ENCODE measurements around the gene SORCS2. TPM values are rescaled to one million over a fixed set of nuclear protein-coding genes. Genes with fewer than 3 reads are reported as not detected.

The SORCS2 gene
- total and polyA plus RNA-seq, 2 of the 4 experiments (the other 2 are of a cell fraction), result 0.36 to 0.62 TPM

DNA sequence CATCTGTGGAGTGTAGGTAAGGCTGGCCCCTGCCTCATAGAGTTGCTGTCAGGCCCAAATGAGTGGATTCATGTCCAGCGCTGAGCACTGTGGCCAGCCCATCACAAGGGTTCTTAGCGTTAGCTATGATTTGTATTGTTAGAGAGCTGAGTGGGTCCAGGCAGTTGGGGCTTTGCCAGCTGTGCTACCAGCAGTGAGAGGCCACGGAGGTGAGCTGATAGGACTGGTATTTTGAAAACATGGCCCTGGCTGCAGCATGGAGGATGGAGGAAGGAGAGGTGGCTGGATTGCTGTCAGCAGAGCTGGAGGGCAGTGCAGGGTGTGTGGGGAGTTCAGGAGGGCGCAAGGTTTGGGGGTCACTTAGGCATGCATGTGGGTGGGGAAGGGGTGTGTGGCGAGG, 172.6 kb downstream of the SORCS2 start:
- no peak overlapping the region for H3K14ac ChIP-seq (replicated peaks; ENCODE audit: low read depth, low read length)
- no peak overlapping the region for H3K9ac ChIP-seq (ENCODE audit: low read depth, low read length)
- H4K91ac ChIP-seq (ENCODE audit: insufficient read depth, low read depth, low read length), result no peak overlapping the region
- DNase-seq (no peak), ATAC-seq (ENCODE audit: low read depth) (no peak)
- intact Hi-C loops (cut with micrococcal nuclease), result no loop called here
- H3K79me1 ChIP-seq (ENCODE audit: low read depth in 1 of 2, low read length in 2 of 2), result no peaks in the 10 kb centered on the region
- no peak overlapping the region for H2BK120ac ChIP-seq (ENCODE audit: low read depth, low read length)
- H3K4me1 ChIP-seq (ENCODE audit: control insufficient read depth, insufficient read depth, low read length), result no peaks in the 10 kb centered on the region
- H3K23ac ChIP-seq (ENCODE audit: low read depth, low read length), result no peak overlapping the region
- no peak overlapping the region for H3K56ac ChIP-seq (ENCODE audit: extremely low read depth, insufficient read depth, low read length)
- no peak for TF ChIP-seq RCOR1 (IDR thresholded peaks at IDR 0.05; ENCODE audit: insufficient replicate concordance, low read length)
- TF ChIP-seq, protein P1, sequence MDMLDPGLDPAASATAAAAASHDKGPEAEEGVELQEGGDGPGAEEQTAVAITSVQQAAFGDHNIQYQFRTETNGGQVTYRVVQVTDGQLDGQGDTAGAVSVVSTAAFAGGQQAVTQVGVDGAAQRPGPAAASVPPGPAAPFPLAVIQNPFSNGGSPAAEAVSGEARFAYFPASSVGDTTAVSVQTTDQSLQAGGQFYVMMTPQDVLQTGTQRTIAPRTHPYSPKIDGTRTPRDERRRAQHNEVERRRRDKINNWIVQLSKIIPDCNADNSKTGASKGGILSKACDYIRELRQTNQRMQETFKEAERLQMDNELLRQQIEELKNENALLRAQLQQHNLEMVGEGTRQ (IDR thresholded peaks at IDR 0.05; ENCODE audit: low read depth, low read length), result no peak
- no peak for TF ChIP-seq NFE2L2 (IDR thresholded peaks at IDR 0.05; ENCODE audit: low read depth, low read length)
- TF ChIP-seq MAZ (IDR thresholded peaks at IDR 0.05; ENCODE audit: borderline replicate concordance, low read depth, low read length), result no peak
- no peak for TF ChIP-seq MAFK (IDR thresholded peaks at IDR 0.05; ENCODE audit: low read depth, low read length)
- TF ChIP-seq, protein P2, sequence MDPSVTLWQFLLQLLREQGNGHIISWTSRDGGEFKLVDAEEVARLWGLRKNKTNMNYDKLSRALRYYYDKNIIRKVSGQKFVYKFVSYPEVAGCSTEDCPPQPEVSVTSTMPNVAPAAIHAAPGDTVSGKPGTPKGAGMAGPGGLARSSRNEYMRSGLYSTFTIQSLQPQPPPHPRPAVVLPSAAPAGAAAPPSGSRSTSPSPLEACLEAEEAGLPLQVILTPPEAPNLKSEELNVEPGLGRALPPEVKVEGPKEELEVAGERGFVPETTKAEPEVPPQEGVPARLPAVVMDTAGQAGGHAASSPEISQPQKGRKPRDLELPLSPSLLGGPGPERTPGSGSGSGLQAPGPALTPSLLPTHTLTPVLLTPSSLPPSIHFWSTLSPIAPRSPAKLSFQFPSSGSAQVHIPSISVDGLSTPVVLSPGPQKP (IDR thresholded peaks at IDR 0.05; ENCODE audit: borderline replicate concordance, low read depth, low read length), result no peak
- TF ChIP-seq MXI1 (IDR thresholded peaks at IDR 0.05; ENCODE audit: borderline replicate concordance, low read depth, low read length), result no peak
- TF ChIP-seq BHLHE40 (IDR thresholded peaks at IDR 0.05; ENCODE audit: low read depth, low read length), result no peak
- TF ChIP-seq POLR2A (IDR thresholded peaks at IDR 0.05; ENCODE audit: low read depth, low read length), result no peak
- H3K4me2 ChIP-seq (ENCODE audit: low read depth, low read length), result no peak overlapping the region
- H4K8ac ChIP-seq (ENCODE audit: low read depth in 2 of 2, low read length in 2 of 2), result no peak overlapping the region
- H3K4ac ChIP-seq (ENCODE audit: low read depth, low read length), result no peak overlapping the region
- ChIA-PET CTCF (no interaction called here), POLR2A (ENCODE audit: unreplicated experiment) (no interaction called here)
- no peak overlapping the region for H4K5ac ChIP-seq (ENCODE audit: low read depth, low read length)
- no peak overlapping the region for H3K4me3 ChIP-seq (ENCODE audit: insufficient read depth, low read depth, low read length)
- H2BK5ac ChIP-seq (ENCODE audit: low read depth, low read length, poor library complexity, severe bottlenecking), result no peak overlapping the region
- no TSS peak for BruUV-seq (replicated peaks)
- H2AK5ac ChIP-seq (ENCODE audit: low read depth, low read length), result no peak overlapping the region
- no peaks in the 10 kb centered on the region for H3K9me1 ChIP-seq (ENCODE audit: insufficient read depth, low read length)
- dilution Hi-C loops (cut with HindIII; ENCODE audit: low sequenced_read_pairs, unreplicated experiment), result no loop called here
- no CpG with 5 or more reads among the region's 5 CpGs for WGBS, 2 experiments (ENCODE audit: extremely low coverage in 2 of 2, insufficient read length in 1 of 2)
- H3K18ac ChIP-seq (ENCODE audit: low read depth, low read length), result no peak overlapping the region
- no peaks in the 10 kb centered on the region for H4K20me1 ChIP-seq (ENCODE audit: insufficient read depth, low read length)
- in situ Hi-C loops (cut with MboI; ENCODE audit: low sequenced_read_pairs), result no loop called here
- peaks cover 60% of the 10 kb centered on the region for H3K27me3 ChIP-seq (ENCODE audit: control insufficient read depth, insufficient read depth, low read length)
- H3K36me3 ChIP-seq (ENCODE audit: control insufficient read depth, insufficient read depth, low read length), result no peaks in the 10 kb centered on the region
- H2BK15ac ChIP-seq (ENCODE audit: low read depth, low read length), result no peak overlapping the region
- no peak overlapping the region for H2AFZ ChIP-seq (replicated peaks; ENCODE audit: low read length, poor library complexity)
- H3K27ac ChIP-seq (ENCODE audit: insufficient read depth, low read length), result no peak overlapping the region
- no peaks in the 10 kb centered on the region for H3K9me3 ChIP-seq (ENCODE audit: control insufficient read depth, insufficient read depth, low read length)
- H2BK20ac ChIP-seq (ENCODE audit: low read depth, low read length), result no peak overlapping the region
- no peak overlapping the region for H2AK9ac ChIP-seq (replicated peaks; ENCODE audit: low read depth, low read length, poor library complexity)
